GM19467 (cell line): ENCODE results near the gene ZNF175.
"Not testable (repeated sequence)": the region's sequence is repeated elsewhere in the genome, so short reads cannot be mapped to it uniquely, and the experiment has no call there.

Source experiments
- ATAC-seq: cut with Tn5 transposase; IDR thresholded peaks from one replicate; pipeline ENCODE4 v1.9.1; 2021; ENCODE audit warnings: mild to moderate bottlenecking, moderate library complexity; ENCODE audit not compliant: unreplicated experiment

Gene ZNF175

GRCh38 chr19:51626675-51627074, 55.6 kb downstream of the ZNF175 start:
- ATAC-seq, result no peak

- ATAC-seq, result no peak
Observed at GRCh38 chr19:51627491-51628138, 56.5 kb downstream of the ZNF175 start.

- no peak for ATAC-seq
Observed at GRCh38 chr19:51628153-51628939, 57.3 kb downstream of the ZNF175 start.

- not testable (repeated sequence) for ATAC-seq
Observed at GRCh38 chr19:51630315-51630714, 59.2 kb downstream of the ZNF175 start, which contains the start of gene SIGLEC5. Gene SIGLEC5 (minus strand): TSS chr19:51630401. CDS start chr19:51630335, 66 bp downstream.

- no peak for ATAC-seq
Observed at GRCh38 chr19:51632126-51632525, 61.0 kb downstream of the ZNF175 start.

- ATAC-seq, result no peak
Observed at GRCh38 chr19:51637362-51637978, 66.4 kb downstream of the ZNF175 start.

DNA sequence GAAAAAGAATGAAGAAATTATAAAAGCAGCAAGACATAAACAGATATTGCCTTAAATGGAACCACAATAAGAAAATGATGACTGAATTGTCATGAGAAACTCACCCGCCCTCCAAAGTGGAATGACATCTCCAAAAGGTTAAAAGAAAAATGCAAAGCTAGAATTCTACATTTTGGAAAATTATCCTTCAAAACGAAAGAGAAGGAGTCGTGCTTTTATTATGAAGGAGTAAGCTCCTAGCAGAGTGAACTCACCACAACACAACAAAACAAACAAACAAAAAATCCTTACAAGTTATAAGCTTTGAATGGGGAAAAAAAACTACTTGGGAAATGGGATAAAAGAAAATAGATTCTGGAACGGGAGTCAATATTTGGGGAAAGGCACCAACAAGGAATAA, 68.8 kb downstream of the ZNF175 start:
- no peak for ATAC-seq

GRCh38 chr19:51640386-51640785, 69.3 kb downstream of the ZNF175 start:
- ATAC-seq, result no peak

DNA sequence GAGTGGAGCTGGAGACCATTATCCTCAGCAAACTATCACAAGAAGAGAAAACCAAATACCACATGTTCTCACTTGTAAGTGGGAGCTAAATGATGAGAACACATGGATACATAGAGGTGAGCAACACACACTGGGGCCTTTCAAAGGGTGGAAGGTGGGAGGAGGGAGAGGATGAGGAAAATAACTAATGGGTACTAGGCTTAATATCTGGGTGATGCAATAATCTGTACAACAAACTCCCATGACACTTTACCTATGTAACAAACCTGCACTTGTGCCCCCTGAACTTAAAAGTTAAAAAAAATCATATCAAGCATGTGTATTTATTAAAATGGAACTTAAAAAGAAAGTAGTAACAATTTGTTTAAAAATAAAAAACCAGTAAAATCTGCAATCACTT, 70.6 kb downstream of the ZNF175 start:
- no peak for ATAC-seq
